GM20431 (cell line): Measurements from ENCODE around the gene EXOSC5.
"Not testable (repeated sequence)": the region's sequence is repeated elsewhere in the genome, so short reads cannot be mapped to it uniquely, and the experiment has no call there.

Experiments used
- in situ Hi-C: fragments of 300-500 bp; cut with MseI, MboI; formaldehyde crosslinking; loops from one replicate; pipeline ENCODE4 v1.15.0; 2020; ENCODE audit warnings: low sequenced_read_pairs; ENCODE audit not compliant: unreplicated experiment

EXOSC5 gene

DNA sequence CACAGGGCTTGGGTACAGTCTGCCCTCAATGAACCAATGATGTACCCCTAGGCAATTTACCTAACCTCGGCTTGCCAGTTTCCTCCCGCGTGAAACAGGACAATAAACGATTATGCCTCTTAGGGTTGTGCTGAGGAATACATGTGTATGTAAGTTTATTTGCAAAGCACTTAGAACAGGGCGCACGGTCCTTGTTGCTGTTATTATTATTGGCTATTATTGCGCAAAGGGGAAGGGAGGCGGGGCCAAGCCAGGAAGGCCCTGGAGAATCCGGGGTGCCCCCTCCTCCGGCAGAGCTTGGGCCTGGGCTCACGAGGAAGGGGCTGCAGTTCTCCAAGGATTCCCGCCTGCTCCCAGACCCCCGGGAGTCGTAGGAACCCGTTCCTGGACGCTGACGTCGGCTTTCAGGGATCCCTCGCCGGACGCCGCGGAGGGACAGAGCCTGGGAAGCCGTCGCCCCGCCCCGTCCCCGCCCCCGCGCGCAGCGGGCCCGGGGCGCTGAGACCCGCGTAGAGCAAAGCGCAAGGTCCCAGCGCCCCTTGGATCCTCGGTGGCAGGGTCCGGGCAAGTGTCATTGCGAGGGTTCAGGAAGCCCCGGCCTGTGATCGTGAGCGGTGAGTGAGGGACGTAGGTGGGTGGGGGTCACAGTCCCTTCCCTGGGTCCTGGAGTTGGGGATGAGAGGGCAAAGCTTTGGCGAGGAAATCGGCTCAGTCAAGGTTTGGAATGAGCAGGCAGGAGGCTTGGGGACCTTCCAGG, 20.7 kb downstream of the EXOSC5 start, which contains the start of gene TMEM91:
TSS of gene TMEM91 (plus strand) at position 293 of the 757 bp plus-strand sequence. CDS start 1,777 bp downstream, outside the sequence.
- in situ Hi-C loops = no loop called here

DNA sequence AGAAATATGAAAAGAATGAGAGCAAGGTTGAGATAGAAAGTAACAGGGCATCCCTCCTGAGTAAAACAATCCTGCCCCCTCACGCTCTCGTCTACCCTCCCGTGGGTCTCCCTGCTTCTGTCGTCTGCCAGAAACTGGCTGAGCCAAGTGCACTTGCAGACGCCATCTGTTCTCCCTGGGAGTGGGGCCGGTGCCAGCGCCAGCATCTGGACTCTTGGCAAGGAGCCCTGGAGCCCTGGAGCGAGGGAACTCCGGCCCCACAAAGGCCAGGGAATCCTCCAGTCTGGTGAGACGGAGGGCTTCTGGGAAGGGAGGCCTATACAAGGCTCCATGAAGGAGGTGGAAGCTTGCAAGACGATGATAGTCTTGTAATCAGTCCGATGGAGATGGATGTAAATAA, 23.2 kb downstream of the EXOSC5 start:
- in situ Hi-C loops = no loop called here

DNA sequence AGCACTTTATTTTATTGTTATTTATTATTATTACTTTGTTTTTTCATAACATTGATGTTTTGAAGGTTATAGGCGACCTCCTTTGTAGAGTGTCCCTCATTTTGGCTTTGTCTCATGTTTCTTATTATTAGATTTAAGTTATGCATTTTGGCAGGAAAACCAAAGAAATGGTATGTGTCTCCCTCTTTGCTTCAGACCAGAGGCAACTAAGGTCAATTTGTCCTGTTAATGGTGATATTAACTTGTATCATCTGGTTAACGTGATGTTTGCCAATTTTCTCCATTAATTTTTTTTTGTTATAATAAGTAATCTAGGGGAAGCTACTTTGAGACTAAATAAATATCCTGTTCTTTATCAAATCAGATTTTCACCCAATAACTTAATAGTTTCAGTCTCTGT, 24.7 kb downstream of the EXOSC5 start:
- in situ Hi-C loops = no loop called here

DNA sequence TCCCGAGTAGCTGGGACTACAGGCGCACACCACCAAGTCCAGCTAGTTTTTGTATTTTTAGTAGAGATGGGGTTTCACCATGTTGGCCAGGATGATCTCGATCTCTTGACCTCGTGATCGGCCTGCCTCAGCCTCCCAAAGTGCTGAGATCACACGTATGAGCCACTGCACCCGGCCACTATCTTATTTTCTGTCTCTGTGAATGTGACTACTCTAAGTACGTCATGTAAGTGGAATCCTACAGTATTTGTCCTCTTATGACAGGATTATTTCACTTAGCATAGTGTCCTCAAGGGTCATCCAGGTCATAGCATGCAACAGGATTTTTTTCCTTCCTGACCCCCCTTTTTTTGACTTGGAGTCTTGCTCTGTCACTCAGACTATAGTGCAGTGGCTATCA, 25.6 kb downstream of the EXOSC5 start:
- in situ Hi-C loops = no loop called here

DNA sequence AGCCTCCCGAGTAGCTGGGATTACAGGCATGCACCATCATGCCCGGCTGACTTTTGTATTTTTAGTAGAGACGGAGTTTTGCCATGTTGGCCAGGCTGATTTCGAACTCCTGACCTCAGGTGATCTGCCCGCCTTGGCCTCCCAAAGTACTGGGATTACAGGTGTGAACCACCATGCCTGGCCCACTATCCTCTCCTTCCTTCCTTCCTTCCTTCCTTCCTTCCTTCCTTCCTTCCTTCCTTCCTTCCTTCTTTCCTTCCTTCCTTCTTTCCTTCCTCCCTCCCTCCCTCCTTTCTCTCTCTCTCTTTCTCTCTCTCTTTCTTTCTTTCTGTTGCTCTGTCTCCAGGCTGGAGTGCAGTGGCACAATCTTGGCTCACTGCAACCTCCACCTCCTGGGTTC, 26.0 kb downstream of the EXOSC5 start:
- in situ Hi-C loops = not testable (repeated sequence)

DNA sequence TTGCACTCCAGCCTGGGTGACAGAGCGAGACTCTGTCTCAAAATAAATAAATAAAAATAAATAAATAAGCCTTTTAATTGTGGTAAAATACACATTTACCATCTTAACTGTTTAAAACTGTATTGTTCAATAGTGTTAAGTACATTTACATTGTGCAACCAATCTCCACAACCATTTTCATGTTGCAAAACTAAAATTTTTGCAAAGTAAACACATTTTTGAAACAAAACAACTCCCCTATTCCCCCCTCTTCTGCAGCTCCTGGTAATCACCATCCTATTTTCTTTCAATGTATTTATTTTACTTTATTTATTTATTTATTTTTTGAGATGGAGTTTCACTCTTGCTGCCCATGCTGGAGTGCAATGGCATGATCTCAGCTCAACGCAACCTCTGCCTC, 27.4 kb downstream of the EXOSC5 start:
- in situ Hi-C loops = no loop called here

DNA sequence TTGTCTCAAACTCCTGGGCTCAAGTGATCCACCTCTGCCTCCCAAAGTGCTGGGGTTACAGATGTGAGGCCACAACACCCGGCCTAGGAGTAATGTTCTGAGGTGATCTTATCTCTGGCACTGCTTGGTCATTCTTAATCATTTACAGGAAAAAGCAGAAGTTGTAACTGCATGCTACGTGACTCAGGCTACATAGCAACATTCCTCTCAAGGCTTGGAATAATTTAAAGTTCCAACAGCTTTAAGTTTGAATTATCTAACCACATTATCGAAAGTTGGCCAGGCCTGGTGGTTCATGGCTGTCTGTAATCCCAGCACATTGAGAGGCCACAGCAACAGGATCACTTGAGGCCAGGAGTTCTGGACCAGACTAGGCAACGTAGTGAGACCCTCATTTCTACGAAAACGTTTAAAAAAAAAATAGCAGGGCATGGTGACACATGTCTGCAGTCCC, 29.3 kb downstream of the EXOSC5 start:
- in situ Hi-C loops = no loop called here

DNA sequence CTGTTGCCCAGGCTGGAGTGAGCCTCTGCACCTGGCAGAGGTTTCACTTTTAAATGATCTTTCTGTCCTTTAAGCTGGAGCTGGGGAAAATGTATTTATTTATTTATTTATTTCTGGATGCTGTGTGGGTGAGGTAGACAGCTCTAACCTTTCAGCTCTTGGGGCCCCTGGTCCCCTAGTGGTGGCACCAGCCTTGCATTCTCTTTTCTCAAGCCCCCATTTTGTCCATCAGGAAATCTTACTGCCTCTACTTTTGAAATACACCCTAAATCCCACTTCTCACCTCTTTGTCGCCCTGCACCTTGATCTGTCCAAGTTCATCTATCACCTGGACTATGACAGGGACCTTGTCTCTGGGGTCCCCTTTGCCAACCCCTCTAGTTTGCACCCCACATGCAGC, 31.1 kb downstream of the EXOSC5 start:
- in situ Hi-C loops = no loop called here

DNA sequence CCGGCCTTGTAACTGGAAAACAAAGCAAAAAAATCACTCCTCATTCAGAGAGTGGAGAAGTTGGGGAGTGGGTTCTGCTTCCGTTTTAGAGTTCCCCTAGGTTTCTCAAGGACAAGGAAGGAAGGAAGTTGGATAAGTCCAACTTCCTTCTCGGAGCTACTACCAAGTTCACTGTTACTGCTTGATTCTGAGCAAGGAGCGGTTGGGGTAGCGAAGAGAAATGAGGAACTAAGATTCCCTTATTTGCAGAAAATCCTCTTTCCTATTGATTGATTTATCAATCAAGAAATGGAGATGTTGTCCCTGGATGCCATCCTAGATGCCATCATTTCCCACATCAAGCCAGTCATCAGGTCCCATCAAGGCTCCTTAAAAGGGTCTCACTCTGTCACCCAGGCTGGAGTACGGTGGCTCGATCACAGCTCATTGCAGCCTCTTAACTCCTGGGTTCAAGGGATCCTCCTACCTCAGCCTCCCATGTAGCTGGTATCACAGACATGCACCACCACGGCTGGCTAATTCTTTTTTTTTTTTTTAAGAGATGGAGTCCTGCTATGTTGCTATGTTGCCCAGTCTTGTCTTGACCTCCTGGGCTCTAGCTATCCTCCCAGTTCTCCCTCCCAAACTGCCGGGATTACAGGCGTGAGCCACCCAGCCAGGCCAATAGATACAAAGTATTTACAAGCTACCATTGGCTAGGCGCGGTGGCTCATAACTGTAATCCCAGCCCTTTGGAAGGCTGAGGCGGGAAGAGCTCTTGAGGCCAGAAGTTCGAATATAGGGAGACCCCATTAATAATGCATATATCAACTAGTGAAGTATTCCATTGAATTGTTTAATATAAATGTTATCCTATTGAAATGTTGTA, 32.4 kb downstream of the EXOSC5 start:
- in situ Hi-C loops = no loop called here

DNA sequence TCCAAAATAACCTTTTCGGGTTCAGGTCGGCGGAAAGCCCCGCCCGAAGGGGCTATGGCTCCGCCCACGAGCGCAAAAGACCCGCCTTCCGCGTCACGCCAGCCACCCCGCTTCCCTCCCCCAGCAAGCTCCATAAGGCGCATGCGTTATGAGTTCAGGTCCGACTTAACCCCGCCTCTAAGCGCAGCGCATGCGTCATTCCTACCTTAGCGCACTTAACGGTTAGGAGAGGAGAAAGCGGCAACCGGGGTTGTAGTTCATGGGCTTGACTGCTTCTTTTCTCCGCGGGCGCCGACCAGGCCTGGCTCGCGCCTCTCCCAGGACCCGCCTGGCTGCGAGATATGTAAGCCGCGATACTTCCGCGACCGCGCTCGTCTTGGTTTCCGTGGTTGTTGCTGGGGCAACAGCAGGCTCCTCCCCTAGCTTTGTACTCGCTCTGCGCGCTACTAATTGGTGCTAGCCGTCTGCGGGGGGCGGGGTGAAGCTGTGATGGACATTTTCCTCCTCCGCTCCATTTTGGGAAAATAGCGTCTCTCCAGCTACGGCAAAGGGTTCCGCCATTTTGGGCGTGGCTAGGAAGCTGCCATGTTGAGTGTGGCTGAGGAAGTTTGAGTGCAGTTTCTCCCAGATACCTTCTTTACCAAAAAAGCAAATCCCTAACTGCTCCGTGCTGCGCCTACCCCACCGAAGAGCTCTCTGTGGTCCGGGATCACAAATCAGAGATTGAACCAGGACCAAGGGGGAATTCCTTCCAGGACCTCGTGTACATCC, 33.2 kb downstream of the EXOSC5 start, which contains the start of gene B9D2:
TSS of gene B9D2 (minus strand) at position 397 of the 771 bp plus-strand sequence. CDS start 630 bp downstream, outside the sequence.
- in situ Hi-C loops = no loop called here

DNA sequence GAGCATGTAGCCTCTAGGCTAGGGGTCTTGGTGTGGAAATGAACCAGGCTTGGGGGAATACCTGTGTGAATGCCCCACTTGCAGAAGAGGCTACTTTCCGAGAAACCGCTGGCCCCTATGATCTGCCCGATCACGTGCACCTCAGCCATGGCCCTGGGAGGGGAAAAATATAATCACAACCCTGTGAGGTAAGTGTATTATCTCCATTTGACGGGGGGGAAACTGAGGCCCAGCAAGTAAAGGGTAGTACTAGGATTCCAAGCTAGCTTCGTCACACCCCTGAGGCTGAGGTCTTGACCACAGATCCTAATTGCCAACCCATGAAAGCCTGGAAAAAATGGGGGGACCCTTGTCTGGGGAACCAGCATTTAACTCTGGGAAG, 33.8 kb downstream of the EXOSC5 start:
- in situ Hi-C loops = no loop called here

DNA sequence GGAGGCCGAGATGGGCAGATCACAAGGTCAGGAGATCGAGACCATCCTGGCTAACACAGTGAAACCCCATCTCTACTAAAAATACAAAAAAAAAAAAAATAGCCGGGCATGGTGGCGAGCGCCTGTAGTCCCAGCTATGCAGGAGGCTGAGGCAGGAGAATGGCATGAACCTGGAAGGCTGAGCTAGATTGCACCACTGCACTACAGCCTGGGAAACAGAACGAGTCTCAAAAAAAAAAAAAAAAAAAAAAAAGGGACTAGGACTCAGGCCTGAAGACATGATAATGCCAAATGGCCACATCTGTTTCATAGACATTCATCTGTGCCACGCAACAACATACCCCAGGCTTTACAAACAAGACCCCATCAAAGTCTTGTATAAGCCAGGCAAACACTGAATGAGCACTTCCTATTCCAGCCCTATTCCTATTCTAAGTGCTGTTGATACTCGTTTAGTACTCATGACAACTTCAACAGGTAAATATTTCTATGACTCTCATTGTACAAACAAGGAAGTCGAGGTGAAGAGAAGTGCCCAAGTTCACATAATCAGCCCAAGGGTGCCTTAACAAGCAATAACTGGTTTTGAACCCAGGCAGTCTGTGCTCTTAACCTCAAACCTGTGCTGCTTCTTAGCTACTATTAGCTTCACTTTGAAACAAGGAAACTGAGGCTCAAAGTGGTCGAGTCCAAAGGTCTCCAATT, 34.9 kb downstream of the EXOSC5 start:
- in situ Hi-C loops = no loop called here

DNA sequence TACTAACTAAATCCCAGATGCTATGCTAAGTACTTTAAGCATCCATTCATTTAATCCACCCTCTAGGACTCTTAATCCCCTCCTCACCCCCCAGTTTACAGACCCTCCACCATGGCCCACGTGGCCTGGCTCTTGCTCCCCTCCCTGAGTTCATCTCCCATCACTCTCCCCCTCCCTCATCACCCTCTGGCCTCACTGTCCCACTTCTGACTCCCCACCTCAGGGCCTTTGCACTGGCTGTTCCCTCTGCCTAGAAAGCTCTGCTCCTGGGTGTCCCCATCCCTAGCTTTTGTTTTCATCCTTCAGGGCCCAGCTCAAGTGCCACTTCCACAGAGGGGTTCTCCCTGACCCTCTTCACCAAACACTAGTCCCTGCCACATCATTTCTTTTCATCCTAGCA, 37.4 kb downstream of the EXOSC5 start:
- in situ Hi-C loops = no loop called here

DNA sequence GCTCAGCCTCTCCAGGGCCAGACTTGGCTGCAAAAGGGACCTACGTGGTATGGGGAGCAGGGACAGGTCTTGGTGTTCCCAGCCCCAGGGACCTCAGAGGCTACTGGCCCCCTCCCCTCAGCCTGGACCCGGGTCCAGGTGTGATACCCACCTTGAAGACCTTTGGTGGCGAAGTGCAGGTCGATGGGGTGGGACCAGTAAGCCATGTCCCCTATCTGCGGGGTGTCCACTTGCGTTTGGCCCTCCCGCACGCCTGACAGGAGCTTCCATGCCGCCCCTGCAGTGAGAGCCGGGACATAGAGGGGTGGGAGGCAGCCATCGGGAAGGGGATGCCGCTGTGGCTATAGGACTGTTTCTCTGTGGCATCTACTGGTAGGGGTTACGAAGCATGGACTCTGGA, 39.4 kb downstream of the EXOSC5 start:
- in situ Hi-C loops = no loop called here

DNA sequence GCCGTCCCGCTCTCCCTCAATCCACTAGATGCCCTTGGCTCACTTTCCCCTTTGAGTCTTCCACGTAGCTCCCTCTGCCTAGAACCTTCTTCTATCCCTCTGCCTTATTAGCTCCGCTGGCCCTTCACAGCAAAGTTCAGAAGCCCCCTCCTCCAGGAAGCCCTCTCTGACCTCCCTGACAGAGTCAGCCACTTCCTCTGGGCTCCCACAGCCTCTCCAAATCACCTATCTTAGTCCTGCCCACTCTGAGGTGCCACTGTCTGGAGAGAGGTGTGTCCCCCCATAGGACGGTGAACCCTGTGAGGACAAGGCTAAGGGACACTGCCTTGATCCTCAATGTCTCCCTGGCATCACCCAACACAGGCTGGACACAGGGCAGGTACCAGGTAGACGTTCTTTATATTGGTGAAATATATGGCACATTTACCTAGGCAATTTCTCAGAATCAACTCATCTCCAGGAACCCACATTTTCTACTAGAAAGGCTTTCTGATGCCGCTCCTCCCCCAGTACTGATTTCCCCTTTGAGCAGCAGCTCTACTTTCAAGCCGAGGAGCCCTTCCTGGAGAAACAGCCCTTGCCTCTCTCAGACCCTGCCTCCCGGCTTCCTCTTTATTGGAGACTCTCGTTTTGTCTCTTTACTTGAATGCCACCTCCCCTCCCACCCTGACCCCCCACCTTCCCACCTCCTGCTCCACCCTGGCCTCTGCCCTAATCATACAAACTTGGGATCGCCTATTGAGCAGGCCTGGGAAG, 40.0 kb downstream of the EXOSC5 start:
- in situ Hi-C loops = no loop called here

DNA sequence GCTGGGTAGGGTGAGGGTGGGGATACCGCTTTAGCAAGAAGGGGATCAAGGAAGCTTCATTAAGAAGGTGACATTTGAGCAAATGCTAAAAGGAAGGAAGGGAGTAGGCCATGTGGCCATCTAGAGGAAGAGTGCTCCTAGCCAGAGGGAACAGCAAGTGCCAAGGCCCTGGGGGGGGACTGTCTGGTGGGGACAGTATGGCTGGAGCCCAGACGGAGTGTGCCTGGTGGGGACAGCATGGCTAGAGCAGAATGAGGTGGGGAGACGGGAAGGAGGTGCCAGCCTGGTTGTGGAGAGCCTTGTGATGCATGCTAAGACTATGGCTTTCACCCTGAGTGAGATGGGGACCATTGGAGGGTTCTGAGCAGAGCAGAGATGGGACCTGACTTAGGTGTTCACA, 41.4 kb downstream of the EXOSC5 start:
- in situ Hi-C loops = no loop called here

DNA sequence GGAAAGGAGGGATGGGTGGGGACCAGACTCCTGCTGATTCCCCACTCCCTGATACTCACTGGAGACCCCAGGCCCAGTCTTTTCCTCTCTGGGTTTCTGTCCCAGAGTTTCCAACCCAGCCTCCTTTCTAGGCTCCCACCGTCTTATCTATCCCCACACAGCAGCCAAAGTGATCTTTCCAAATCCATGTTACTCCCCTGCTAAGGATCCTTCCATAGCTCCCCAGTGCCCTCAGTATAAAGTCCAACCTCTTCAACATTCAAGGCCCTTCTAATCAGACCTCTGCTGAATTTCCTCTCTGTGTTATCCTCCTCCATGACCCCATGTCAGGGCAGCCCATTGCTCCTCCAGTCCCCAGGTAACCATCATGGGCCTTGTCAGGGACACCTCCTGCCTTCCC, 42.1 kb downstream of the EXOSC5 start:
- in situ Hi-C loops = no loop called here

DNA sequence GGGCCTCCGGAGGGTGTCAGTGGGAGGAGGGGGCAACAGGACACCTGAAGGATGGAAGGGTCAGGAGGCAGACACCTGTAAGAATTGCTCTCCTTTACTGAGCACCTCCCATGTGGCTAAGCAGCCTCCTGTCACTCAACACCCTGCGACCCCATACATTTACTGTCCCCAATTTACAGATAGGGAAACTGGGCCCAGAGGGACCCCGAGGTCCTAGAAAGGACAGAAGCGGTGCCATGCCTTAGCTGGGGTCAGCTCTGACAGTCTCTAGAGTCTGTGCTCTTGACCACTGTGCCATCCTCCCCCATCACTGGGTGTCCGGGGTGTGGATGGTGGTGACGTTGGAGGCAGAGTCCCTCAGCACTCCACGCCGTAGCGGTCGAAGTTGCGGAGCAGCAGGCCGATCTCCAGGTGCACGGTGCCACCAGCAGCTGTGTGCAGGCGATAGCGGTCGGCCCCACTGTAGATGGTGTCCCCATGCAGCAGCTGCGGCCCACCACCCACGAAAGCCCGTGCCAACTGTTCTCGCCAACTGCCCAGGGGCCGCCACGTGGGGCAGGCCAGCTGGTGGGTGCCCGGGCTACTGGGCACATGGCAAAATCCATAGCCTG, 42.7 kb downstream of the EXOSC5 start:
- in situ Hi-C loops = no loop called here
